ENCODE data around the gene NCOA5. TPM values are rescaled to one million over a fixed set of nuclear protein-coding genes. Genes with fewer than 3 reads are reported as not detected.

NCOA5 gene
- total and polyA plus RNA-seq, 9 of the 15 experiments (the other 6 are each of a cell fraction or from before 2014, with no cell fraction given) = 3.9 to 22.8 (median 13.8) TPM

GRCh38 chr20:46111836-46112212 lies 22.1 kb upstream of the NCOA5 start:
- CTCF ChIA-PET (ENCODE audit: low intra/inter-chr PET ratio) = no interaction called here
- in situ Hi-C loops (cut with MboI) (no loop called here), intact Hi-C loops (cut with micrococcal nuclease) (no loop called here)
- no peak overlapping the region for H2AFZ ChIP-seq (ENCODE audit: low read depth, low read length)
- no peaks in the 10 kb centered on the region for H3K79me2 ChIP-seq (ENCODE audit: control insufficient read depth, insufficient read depth, low read length)
- TF ChIP-seq, protein P1, sequence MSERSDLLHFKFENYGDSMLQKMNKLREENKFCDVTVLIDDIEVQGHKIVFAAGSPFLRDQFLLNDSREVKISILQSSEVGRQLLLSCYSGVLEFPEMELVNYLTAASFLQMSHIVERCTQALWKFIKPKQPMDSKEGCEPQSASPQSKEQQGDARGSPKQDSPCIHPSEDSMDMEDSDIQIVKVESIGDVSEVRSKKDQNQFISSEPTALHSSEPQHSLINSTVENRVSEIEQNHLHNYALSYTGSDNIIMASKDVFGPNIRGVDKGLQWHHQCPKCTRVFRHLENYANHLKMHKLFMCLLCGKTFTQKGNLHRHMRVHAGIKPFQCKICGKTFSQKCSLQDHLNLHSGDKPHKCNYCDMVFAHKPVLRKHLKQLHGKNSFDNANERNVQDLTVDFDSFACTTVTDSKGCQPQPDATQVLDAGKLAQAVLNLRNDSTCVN (CRISPR knock-in tag; IDR thresholded peaks at IDR 0.05) = 0 out of 2 replicates have a peak, but pooled peaks have one; percentile 19
- TF ChIP-seq ZNF436 (CRISPR knock-in tag; IDR thresholded peaks at IDR 0.05) = no peak
- TF ChIP-seq, protein P2, sequence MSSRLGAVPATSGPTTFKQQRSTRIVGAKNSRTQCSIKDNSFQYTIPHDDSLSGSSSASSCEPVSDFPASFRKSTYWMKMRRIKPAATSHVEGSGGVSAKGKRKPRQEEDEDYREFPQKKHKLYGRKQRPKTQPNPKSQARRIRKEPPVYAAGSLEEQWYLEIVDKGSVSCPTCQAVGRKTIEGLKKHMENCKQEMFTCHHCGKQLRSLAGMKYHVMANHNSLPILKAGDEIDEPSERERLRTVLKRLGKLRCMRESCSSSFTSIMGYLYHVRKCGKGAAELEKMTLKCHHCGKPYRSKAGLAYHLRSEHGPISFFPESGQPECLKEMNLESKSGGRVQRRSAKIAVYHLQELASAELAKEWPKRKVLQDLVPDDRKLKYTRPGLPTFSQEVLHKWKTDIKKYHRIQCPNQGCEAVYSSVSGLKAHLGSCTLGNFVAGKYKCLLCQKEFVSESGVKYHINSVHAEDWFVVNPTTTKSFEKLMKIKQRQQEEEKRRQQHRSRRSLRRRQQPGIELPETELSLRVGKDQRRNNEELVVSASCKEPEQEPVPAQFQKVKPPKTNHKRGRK (tag; IDR thresholded peaks at IDR 0.05) = peak; percentile 97
- ATAC-seq = no peak
- no peaks in the 10 kb centered on the region for H3K36me3 ChIP-seq (ENCODE audit: control insufficient read depth, insufficient read depth, low read length)
- no peaks in the 10 kb centered on the region for H3K9me1 ChIP-seq (ENCODE audit: control insufficient read depth, insufficient read depth, low read length)
- FAIRE-seq = no peak
- 0 out of 2 replicates have a peak, but pooled peaks cover 1% of the 10 kb centered on the region for H3K9me3 ChIP-seq (replicated peaks; ENCODE audit: control insufficient read depth, insufficient read depth, low read depth, low read length)
- POLR2A ChIA-PET = no interaction called here
- H3K4me3 ChIP-seq = no peak overlapping the region
- peaks cover 20 to 28% of the 10 kb centered on the region in 2 experiments for H3K27me3 ChIP-seq (ENCODE audit: control insufficient read depth in 2 of 2, insufficient read depth in 2 of 2, low read length in 2 of 2)
- no peak overlapping the region for H3K9ac ChIP-seq (ENCODE audit: insufficient read depth in 1 of 2, low read depth in 2 of 2, low read length in 2 of 2)
- H3K4me1 ChIP-seq (replicated peaks in 1 of 2; ENCODE audit: control insufficient read depth in 2 of 2, insufficient read depth in 2 of 2, low read length in 2 of 2) = no peaks in the 10 kb centered on the region
- no TSS peak for BruUV-seq (replicated peaks)
- no peak for DNase-seq (ENCODE audit: extremely low read depth in 1 of 4, low spot score in 3 of 4)
- H3K27ac ChIP-seq (ENCODE audit: extremely low read depth, low read depth, low read length) = no peak overlapping the region
- no peak overlapping the region for H3K4me2 ChIP-seq (ENCODE audit: insufficient read depth, low read length)
- 0 out of 2 replicates have a peak, but pooled peaks cover 9% of the 10 kb centered on the region for H4K20me1 ChIP-seq (replicated peaks; ENCODE audit: control insufficient read depth, insufficient read depth, low read length)
